GM18502 (cell line): ENCODE data around the gene LRRC4C.

Experiments
- ATAC-seq: cut with Tn5 transposase; IDR thresholded peaks from one replicate; pipeline ENCODE4 v1.9.1; 2021; ENCODE audit warnings: mild to moderate bottlenecking; ENCODE audit not compliant: unreplicated experiment, poor library complexity

The LRRC4C gene

DNA sequence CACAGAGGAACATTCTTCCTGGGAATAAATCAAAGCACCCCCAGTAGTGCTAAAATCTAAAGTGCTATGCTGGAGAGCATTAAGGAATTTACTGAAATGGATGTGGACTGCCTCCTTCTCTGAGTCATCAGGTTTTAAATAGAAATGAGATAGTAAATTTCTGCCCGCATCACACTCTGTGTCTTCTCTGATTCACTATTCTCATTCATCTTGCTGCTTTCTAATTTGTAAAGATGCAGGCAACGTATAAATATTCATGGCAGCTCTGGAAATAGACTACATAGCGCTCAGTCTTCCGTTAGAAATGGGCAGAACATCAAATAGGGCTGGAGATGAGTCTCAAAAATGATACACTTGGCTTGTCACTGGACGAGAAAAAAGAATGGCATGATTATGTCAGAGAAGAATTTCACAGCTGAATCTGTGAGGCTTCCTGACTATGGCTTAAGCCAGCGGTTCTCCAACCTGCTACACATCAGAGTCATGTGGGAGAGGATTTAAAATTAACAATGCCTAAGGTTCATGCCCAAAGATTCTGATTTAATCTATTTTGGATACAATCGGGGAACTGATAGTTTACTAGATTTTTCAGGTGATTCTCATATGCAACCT, 178.2 kb downstream of the LRRC4C start:
- ATAC-seq, result no peak

DNA sequence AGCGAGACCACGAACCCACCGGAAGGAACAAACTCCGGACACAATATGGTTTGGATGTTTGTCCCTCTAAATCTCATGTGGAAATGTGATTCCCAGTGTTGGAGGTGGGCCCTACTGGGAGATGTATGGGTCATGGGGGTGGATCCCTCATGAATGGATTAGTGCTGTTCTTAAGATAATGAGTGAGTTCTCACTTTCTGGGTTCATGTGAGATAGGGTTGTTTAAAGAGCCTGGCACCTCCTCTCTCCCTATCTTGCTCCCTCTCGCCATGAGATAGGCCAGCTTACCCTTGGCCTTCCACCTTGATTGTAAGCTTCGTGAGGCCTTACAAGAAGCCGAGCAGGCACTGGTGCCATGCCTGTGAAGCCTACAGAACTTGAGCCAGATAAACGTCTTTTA, 184.6 kb downstream of the LRRC4C start:
- no peak for ATAC-seq

DNA sequence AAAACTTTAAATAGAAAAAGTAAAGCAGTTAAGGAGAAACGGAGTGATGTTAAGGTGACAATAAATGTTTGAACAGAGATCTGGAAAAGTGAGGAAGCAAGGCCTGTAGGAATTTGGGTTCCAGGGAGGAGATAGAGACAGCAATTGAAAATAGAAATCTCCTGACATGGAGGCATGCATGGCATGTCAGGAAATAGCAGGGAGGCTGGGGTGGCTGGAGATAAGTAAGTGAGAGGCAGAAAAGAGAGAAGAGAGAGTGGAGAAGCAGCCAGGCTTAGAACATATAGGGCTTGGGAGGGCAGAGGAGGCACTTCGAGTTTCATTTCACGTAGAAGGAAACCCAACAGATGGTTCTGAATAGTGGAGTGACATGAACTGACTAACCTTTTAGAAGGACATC, 185.5 kb downstream of the LRRC4C start:
- ATAC-seq, result no peak

DNA sequence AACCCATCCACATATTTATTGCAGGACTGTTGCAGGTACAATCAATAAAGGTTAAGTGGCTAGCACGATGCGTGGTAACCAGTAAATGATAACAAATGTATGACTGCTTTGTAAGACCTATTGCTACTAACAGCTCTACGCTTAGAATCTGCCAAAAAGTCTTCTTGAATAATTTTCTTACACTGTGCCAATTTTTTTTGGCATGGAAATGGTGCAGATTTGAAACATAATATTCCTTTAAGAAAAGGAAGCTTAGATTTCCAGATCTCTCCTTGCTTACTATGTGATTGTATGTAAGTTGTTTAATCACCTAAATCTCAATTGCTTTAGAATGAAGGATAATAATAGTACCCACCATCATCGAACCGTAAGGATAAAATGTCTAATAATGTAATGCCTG, 192.0 kb downstream of the LRRC4C start:
- ATAC-seq, result no peak

DNA sequence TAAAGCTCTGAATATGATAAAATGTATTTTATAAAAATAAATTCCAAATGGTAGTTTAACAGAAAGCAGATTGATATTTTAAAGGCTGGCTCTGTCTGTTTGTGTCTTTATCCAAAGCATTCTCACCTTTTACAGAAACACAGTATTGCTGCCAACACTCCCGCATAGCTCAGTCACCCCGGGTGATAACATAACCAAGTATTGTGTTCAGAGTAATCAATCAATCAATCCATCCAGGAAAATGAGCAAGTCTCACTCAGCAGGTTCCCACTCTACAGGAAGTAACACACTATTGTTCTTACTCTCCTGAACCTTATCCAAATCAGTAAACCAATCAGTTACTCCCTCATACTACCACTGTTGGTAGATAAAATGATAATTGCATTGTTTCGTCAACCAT, 203.4 kb downstream of the LRRC4C start:
- no peak for ATAC-seq

DNA sequence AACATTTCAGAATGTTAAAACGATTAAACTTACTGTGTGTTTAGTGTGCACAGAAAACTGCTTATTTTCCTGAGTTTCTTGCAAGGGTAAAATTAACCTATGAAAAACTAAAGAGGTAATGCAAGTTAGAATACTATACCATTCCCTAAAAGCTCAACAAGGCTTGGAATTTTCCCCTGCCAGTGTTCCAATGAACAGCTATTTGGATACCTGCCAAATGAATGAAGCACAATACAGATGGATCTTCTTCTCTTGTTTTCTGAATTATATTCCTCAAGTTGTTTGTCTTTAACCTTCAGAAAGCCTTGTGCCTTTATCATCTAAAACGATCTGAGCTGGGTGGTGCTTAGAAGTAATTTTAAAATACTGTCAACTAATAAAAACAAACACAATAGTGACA, 204.5 kb downstream of the LRRC4C start:
- ATAC-seq, result no peak

DNA sequence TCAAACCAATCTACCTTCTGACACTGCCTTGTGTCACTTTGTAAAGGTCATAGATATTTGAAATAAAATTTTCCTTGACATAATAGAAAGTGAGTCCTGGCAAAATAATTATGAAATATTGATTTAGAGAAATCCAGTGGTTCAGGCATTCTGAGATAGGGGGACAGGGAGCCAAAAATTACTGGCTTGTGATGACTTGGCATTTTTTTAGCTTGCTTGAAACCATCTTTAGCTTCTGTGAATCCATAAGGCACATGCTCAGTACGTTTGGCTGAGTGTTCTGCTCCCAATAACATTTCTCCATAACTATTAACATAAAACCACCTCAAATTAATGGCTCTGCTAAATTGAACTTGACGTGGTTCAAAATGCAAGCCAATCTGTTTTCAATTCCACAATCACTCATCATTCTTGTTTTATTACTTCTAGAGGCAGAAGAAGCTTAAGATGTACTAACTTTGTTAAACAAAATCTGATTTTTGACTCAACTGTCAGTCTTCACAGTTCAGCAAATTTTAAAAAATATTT, 209.0 kb downstream of the LRRC4C start:
- ATAC-seq, result no peak

DNA sequence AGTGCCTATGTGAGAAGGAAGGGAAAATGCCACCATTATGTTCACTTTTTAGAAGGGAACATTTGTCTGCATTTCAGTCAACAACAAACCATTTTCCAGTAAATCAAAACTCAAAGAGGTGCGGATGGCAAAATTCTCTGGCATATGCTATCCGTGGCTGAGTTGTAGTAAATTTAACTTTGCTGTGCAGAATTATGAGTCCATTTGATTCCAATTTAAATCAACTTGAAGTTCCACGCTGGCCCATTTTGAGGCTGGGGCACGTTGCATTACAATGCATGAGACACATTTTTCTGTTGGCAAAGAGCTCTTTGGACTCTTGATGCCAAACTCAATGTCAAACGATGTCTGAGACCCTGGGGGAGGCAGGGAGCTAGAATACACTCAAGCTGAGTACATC, 211.8 kb downstream of the LRRC4C start:
- ATAC-seq, result no peak

DNA sequence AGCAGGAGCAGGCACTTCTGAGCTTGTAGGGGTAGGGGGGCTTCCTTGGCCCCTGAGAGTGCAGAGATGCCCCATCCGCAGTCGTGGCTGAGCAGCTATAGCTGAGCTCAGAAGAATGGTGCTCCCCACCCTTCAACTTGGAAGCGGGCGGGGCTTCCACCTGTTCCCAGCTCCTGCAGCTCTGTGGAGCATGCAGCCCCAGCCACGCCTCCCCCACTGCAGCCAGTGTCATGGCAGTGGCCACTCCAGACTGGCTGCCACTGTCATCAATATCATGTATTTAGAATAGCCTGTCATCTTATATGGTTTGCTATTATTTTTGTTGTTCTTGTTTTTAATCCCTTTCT, 213.1 kb downstream of the LRRC4C start:
- no peak for ATAC-seq

DNA sequence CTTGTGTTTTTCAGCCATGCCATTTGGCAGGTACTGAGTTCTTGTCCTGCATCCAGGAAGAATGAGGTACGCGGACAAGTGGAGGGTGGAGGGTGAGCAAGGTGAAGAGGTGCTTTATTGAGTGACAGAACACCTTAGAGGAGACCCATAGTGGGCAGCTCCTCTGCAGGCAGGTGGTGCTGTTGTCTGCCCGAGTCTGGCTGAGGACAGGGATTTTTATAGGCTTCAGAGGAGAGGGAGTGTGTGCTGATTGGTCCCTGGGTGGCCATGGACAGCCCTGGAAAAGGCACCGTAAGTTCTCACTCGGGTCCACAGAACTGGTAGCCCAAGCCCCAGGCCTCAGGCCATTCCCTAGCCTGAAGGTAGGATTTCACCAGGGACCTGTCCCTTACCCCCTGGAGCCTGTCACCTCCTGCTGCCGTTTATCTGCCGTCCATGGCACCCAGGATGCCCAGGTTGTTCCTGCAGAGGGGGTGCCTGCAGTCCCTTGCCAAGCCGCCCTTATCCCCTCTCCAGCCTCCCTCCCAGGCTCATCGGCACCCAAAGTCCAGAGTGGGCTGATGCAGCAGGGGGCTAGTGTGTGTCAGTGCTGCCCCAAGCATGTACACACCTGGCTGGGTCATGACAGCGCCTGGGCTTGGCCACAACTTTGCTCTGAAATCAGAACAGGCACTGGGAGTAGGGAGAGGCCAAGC, 213.6 kb downstream of the LRRC4C start:
- ATAC-seq, result no peak

DNA sequence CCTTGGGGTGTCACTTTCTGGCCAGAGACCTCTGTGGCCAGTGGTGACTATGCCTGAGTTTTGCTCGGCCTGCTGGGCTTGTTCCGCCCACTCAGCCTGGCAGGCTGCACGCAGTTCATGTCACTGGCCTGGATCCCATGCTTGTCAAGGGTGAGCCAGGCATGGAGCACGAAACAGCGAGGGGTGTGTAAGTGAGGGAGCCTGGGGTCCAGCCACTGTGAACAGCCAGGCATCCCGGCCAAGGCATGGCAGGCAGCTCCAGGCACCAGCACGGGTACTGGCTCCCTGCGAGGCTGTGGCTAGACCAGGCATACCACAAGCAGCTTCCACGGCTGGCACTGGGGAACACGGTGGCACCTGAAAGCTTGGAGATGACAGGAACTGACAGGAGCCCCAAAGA, 214.3 kb downstream of the LRRC4C start:
- no peak for ATAC-seq

DNA sequence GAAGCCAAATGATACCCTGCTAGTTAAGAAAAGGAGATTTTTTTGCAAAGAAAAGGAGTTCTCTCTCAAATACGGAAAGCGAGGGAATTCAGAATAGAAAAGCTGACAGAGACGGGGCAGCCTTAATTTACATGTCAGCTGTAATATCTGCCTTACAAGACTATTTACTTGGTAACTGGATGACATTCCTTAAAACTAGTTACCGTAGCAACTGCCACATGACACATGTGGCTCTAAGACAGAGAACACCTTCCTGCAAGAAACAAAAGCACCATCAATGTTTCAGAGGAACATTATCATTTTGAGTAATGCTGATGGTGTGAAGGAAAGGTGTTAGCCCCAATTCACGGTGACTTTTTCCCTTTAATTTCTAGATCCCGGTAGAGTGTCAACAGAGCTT, 222.1 kb downstream of the LRRC4C start:
- no peak for ATAC-seq

DNA sequence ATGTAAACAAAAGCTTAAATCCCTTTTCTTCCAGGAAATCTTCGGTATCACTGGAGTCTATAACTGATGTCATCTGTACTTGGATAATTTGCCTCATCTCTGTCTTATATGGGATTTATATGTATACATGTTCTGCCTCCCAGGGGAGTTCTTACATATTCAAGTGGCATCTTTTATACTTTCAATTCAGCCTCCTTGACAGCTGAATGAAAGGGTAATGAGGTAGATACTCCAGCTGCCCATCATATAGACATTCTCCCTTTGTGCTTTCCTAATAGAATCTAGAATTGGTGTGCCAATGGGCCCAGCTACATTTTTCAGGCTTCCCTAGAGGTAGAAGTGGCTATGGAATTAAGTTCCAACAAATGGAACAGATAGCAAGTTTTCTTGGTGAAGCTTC, 223.8 kb downstream of the LRRC4C start:
- ATAC-seq, result no peak

DNA sequence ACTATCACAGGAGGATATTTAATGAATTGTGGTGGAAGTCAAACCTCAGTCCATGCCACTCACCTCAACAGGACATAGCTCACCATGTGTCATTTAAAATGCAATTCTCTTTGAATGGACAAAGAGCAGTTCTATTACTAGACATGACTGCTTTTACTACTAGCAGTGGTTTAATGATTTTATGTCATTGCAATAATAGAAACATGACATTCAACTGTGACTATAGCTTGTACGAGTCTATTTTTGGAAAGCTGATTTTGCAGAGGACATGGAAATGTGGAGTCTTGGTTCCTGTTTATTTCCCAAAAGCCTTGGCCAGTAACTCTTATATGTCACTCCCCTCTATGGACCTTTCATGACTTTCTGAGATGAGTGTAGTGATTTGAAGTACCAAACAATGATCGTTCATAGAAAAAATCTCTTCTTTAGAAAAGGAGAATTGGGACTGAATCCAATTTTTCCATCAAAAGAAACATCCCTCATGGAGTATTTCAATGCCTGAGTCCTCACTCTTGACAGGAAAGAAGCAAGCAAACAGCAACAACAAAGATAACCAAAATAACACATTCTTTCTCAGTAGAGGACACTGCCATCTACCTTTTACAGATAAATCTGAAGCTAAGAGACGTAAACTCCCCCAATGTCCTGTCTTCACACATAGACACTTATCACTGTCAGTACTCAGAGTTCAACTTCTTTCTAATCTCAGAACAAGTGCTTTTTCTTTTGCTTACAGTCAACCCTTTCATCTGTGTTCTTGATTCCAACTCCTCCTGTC, 233.4 kb downstream of the LRRC4C start:
- no peak for ATAC-seq

DNA sequence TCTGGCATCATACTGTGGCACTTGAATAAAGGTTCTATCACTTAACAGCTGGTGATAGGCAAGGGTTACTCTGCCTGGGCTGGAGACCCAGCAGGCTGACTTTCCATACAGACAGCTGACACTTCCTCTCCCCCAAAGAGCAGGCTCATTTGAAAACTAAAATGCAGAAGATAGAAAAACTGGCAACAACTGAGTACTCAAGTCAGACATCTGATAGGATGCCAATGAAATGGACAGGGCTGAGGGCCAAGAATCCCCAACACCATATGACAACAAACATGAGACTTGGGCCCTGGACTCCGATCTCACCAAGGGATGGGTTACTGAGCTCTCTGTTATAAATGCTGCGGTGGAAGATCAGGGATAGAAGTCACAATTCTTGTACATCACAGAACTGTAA, 237.2 kb downstream of the LRRC4C start:
- ATAC-seq, result no peak

DNA sequence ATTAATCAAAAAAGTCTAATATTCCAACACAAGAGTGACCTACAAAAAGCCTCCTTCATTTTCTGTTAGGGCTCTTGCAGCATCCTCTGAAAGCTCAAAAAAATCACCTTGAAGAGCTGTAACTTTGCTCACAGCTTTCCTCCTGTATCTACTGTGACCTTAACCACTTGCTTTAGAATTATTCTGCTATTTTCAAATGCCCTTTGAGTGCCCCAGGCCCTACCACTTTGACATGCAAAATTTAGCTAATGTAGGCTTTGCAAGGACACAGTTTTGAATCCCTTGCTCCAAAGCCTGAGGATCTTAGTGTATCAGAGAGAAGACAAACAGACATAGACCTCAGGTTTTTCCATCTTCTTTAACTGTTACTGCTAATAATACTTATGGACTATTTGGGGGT, 253.1 kb downstream of the LRRC4C start:
- ATAC-seq, result no peak

DNA sequence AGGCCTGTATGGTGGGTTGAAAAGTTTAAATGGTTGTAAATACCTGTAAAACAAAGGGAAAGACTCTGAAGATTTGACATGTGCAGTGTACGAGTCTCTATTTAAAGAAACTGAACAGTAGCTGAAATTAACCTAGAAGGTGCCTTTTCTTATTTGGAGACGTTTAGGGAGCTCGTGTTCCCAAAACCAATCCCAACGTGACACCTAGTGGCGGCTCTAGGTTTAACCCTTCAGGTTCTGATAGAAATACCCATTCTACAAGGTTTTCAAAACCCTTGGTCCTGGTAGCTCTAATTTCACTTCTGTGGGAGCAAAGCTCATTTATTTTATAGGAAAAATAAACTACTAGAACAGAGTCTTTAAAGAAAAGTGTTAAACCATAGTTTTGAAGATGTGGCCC, 258.3 kb downstream of the LRRC4C start:
- ATAC-seq, result peak; percentile 69

DNA sequence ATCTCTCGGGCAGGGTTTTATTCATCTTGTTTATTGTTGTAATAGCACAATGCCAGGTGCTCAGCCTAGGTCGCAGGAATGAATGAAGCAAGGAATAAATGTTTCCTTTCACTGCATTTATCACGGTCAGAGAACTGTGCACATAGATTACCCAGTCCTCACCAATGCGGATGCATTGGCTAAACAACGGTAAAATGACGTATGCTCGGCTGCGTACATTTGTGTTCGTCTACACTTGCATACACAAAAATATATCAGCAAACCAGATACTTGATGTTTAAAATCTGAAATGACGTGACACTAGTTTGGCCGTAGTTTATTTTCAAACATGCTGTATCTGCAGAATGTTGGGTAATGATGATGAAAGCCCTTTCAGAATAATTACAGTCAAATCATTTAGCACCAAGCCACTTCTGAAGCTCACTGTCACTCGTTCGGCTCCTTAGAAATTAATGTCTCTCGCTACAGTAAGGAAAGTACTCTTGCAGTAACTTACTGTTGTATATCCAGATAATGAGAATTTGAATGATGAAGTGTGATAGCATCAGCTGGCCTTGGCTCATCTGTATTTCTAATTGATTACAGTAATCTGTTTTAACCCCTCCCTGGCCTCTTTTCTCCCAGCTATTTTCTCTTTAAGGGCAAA, 268.9 kb downstream of the LRRC4C start:
- no peak for ATAC-seq

DNA sequence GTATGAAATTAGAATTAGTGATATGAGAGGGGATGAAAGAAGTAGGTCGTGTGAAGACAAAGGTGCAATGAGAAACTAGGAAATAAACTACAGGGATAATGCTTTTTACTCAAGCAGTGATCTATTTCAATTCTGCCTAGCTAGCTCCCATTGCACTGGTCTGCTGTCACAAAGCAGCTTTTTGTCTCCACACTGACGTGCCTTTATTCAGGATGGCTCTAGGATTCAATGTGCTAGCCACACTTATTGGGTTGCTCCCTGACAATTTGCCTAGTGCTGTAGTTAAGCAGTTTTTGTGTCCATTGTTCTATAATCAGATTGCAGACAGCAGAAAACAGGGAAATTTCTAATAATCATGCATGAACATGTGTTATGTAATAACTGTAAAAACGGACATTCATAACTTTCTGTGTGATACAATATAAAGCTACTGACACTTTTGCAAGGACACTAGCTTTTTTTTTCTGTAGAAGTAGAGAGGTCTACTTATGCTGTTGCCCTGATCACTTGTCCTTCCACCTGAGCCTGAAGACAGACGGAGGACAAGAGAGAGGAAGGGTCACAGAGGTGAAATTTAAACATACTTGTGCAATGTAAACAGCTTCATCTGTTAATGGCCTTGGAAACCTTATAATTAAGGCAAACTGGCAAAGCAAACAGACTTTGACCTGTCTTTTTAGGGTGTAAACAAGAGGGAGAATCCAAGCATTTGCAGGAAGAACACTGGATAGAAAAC, 269.6 kb downstream of the LRRC4C start:
- no peak for ATAC-seq

DNA sequence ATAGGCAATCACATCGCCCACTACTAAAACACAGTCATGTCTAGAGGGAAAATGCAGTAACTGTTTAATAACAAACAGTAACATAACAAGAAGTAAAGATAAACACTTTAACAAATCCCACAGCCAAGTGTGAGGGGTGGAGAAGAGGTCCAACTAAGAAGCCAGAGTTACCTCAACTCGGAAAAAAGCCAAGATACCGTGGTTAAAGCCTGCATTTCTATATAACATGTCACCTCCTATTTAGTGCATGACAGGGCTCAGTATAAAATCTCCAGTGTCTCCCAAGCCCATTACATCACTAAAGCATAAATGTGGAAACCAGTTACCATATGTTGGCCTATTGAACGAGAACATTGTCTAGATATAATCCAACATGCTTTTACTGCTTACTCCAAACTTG, 281.7 kb downstream of the LRRC4C start:
- no peak for ATAC-seq
